Psoas muscle (tissue), 8 donors: ENCODE measurements around the gene ARHGEF4. TPM values are rescaled to one million over a fixed set of nuclear protein-coding genes. Genes with fewer than 3 reads are reported as not detected.

Experiments
- ATAC-seq, 4 donors: fragments of 200-7000 bp; cut with Tn5 transposase; one replicate each; pipeline ENCODE4 v1.9.1; 2020; ENCODE audit warnings: moderate library complexity in 3 of 4, mild to moderate bottlenecking in 2 of 4
- DNase-seq, 2 donors: peaks; one replicate each; pipeline ENCODE4 v3.0.0-alpha.2; 2020
- H3K27ac ChIP-seq: fragments of 200-600 bp; one replicate; pipeline ENCODE4 v1.8.0; 2022
- H3K27me3 ChIP-seq, 3 donors: fragments of 200-600 bp in 1 of 3; one replicate each; pipeline versions ENCODE4 v1.6.1 to v1.8.0; 2013 to 2022; ENCODE audit warnings: low read length in 2 of 3, mild to moderate bottlenecking in 2 of 3, moderate library complexity in 1 of 3; ENCODE audit not compliant: insufficient read depth in 3 of 3
- H3K36me3 ChIP-seq, 2 donors: fragments of 200-600 bp in 1 of 2; one replicate each; pipeline versions ENCODE4 v1.6.1 to v1.8.0; 2013 to 2022; ENCODE audit warnings: low read depth in 1 of 2, mild to moderate bottlenecking in 1 of 2, moderate library complexity in 1 of 2; ENCODE audit not compliant: insufficient read depth in 1 of 2
- H3K4me1 ChIP-seq: fragments of 200-600 bp; one replicate; pipeline ENCODE4 v1.8.0; 2022
- H3K4me3 ChIP-seq: fragments of 200-600 bp; one replicate; pipeline ENCODE4 v1.8.0; 2022; ENCODE audit warnings: mild to moderate bottlenecking
- H3K9me3 ChIP-seq: fragments of 200-600 bp; one replicate; pipeline ENCODE4 v1.8.0; 2022
- WGBS, 3 donors: extraction: QIAGEN DNeasy Blood & Tissue Kit; methylation state at CpG; one replicate each; pipeline versions ENCODE4 v1.1.6 to v1.1.7; 2013; 5-methylcytosine and 5-hydroxymethylcytosine counted together
- intact Hi-C, 2 donors: fragments of 100-400 bp; cut with DNase I; formaldehyde crosslinking; loops; one replicate each; pipeline versions ENCODE4 v1.11.0 to v1.14.2; 2022
- polyA plus RNA-seq, 3 donors: library from polyadenylated mRNA; stranded (reverse); fragments of 200-250 nt; gene quantifications; one replicate each; pipeline ENCODE4 v1.2.3, GENCODE V29; 2013
- total RNA-seq, 4 donors: library from RNA; stranded (reverse); fragmentation: NEBNext Ultra II Directional in 2 of 4; extraction: Animal tissue kit (Norgen Biotek cat#: 25700) in 2 of 4; gene quantifications; one replicate each; pipeline versions ENCODE4 v1.2.1 to v1.2.4, GENCODE V29; 2021 to 2023
- TF ChIP-seq, protein P1 (sequence below): fragments of 200-600 bp; IDR thresholded peaks from one replicate; pipeline ENCODE4 v1.8.0; 2022; ENCODE audit warnings: antibody characterized with exemption
- donor health status: healthy with polysubstance abuse.
- donor health status: DM: no; HTN: no; CAD: no; lungs with moderate emphysema.
- donor health status: Bipolar disorder and iron deficiency.
- donor health status: healthy.
- donor health status: DM: yes; HTN: yes; CAD: no.
- donor health status: DM: no; HTN: no; CAD: no.
- donor health status: DM: no; HTN: no; CAD: no.
- donor health status: DM: yes; HTN: yes; CAD: no.

The ARHGEF4 gene
- total and polyA plus RNA-seq, 7 donors: 0.63 to 6.9 (median 3.7) TPM

DNA sequence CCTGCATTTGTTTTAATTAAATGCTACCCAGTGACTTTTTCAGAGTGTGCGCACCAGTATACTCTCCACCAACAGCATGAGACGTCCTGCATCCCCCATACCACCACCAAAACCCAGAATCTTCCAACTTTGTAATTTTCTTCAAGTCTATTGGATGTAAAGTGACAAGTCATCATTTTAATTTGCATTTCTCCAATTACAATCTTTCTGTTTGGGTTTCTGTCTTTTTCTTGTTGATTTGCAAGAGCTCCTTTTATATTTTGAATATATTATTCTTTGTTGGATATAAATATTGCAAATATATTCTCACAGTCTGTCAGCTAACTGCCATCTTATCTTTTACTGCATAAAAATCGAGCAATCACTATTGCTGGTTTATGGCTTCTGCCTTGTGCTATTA lies 160.0 kb downstream of the ARHGEF4 start:
- ATAC-seq: no peak
- 61 to 80% (median 68%) methylated on average over 3 of the region's 3 CpGs for WGBS, 3 donors
- intact Hi-C loops: no loop called here
- H3K9me3 ChIP-seq: no peaks in the 10 kb centered on the region
- H3K36me3 ChIP-seq: no peaks in the 10 kb centered on the region
- no peaks in the 10 kb centered on the region for H3K4me1 ChIP-seq
- H3K27ac ChIP-seq: no peak overlapping the region
- DNase-seq: no peak
- no peak overlapping the region for H3K4me3 ChIP-seq
- H3K27me3 ChIP-seq: peaks cover 0 to 5% (median 3%) of the 10 kb centered on the region in 3 donors
- TF ChIP-seq, protein P1, sequence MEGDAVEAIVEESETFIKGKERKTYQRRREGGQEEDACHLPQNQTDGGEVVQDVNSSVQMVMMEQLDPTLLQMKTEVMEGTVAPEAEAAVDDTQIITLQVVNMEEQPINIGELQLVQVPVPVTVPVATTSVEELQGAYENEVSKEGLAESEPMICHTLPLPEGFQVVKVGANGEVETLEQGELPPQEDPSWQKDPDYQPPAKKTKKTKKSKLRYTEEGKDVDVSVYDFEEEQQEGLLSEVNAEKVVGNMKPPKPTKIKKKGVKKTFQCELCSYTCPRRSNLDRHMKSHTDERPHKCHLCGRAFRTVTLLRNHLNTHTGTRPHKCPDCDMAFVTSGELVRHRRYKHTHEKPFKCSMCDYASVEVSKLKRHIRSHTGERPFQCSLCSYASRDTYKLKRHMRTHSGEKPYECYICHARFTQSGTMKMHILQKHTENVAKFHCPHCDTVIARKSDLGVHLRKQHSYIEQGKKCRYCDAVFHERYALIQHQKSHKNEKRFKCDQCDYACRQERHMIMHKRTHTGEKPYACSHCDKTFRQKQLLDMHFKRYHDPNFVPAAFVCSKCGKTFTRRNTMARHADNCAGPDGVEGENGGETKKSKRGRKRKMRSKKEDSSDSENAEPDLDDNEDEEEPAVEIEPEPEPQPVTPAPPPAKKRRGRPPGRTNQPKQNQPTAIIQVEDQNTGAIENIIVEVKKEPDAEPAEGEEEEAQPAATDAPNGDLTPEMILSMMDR: no peak

DNA sequence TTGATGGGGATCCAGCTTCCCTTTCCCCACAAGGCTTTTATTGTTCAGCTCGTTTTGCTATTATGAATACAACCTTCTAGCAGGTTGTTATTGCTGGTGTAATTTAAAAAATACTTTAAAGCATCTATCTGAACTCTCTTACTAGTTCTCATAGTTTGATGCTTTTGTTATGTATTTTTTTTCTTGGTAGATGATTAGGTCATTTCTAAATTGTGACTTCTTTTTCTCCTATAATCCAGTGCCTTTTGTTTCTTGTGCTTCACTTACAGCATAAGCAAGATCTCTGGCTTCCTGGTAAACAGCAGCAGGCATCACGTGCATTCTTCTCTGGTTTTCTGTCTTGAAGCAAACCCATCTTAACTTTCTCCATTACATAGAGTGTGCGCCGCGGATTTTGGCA lies 160.5 kb downstream of the ARHGEF4 start:
- TF ChIP-seq, protein P1: no peak
- ATAC-seq (no peak), DNase-seq (no peak)
- WGBS, 3 donors: 63 to 77% (median 77%) methylated on average over 5 of the region's 5 CpGs
- H3K4me3 ChIP-seq: no peak overlapping the region
- H3K27ac ChIP-seq: no peak overlapping the region
- no peaks in the 10 kb centered on the region for H3K36me3 ChIP-seq
- intact Hi-C loops: no loop called here
- peaks cover 0 to 5% (median 3%) of the 10 kb centered on the region in 3 donors for H3K27me3 ChIP-seq
- H3K9me3 ChIP-seq: no peaks in the 10 kb centered on the region
- H3K4me1 ChIP-seq: no peaks in the 10 kb centered on the region

DNA sequence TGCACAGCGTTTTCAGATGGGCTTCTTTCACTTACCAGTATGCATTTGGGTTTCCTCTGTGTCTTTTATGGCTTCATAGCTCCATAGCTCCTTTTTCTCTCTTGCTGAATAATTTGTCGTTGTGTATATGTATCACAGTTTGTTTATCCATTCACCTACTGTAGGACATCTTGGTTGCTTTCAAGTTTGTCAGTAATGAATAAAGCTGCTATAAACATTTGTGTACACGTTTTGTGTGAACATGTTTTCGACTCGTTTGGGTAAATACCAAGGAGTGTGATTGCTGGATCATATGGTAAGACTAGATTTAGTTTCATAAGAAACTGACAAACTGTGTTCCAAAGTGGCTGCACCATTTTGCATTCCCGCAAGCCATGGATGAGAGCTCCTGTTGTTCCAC lies 161.8 kb downstream of the ARHGEF4 start:
- Histone ChIP-seq H3K9me3 (no peaks in the 10 kb centered on the region), H3K36me3 (no peaks in the 10 kb centered on the region), H3K4me3 (no peak overlapping the region), H3K4me1 (no peaks in the 10 kb centered on the region), H3K27ac (no peak overlapping the region), H3K27me3 (peaks cover 0 to 5% (median 3%) of the 10 kb centered on the region in 3 donors)
- intact Hi-C loops: no loop called here
- ATAC-seq: no peak
- 71 to 82% (median 79%) methylated on average over 6 of the region's 6 CpGs for WGBS, 3 donors
- TF ChIP-seq, protein P1: no peak
- DNase-seq: no peak

DNA sequence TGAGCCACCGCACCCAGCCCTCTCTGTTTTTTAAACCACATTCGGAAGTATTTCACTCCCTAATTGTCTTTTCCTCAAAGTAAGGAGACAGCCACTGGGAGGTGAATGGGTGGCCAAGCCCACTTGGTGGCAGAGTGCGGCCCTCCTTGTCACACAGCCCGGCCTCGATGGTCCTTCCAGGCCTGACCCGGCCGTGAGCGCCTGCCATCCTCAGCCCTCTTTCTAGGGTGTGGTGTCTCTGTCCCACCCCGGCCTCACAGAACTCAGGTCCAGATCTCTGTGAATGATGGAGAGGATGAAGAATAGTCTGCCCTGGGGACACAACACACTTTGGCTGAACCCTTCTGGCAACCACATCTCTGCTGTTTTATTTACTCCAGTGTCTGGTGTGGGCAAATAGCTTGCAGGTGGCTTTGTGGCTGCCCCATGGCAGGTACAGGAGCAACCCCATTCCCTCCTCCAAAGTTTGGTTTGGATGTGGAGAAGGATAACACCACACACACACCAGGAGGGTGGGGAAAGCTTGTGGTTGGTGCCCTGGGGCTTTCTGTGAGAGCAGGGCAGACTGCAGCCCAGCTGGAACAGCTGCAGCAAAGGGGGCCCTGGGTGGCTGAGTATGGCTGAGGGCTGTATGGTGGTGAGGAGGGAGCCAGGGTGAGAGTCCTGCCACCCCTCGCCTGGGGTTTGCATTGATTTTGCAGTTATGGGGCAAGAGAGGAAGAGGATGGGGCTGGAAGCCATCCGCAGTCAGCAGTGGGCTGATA lies 167.9 kb downstream of the ARHGEF4 start:
- Histone ChIP-seq H3K27ac (no peak overlapping the region), H3K4me3 (no peak overlapping the region), H3K9me3 (no peaks in the 10 kb centered on the region), H3K4me1 (no peaks in the 10 kb centered on the region), H3K36me3 (no peaks in the 10 kb centered on the region), H3K27me3 (peaks cover 0 to 5% (median 0%) of the 10 kb centered on the region in 3 donors)
- WGBS, 3 donors: 82 to 87% (median 84%) methylated on average over 11 of the region's 11 CpGs
- ATAC-seq (no peak), DNase-seq (no peak)
- intact Hi-C loops: no loop called here
- TF ChIP-seq, protein P1: no peak
